Lower lobe of right lung (tissue), 2 donors: ENCODE results near the gene KCNJ9. TPM values are rescaled to one million over a fixed set of nuclear protein-coding genes. Genes with fewer than 3 reads are reported as not detected.

Experiments used
- ATAC-seq, 2 donors: fragments of 200-7000 bp; cut with Tn5 transposase; one replicate each; pipeline ENCODE4 v1.9.1; 2020 to 2022; ENCODE audit warnings: mild to moderate bottlenecking in 2 of 2, moderate library complexity in 2 of 2
- DNase-seq: peaks from one replicate; pipeline ENCODE4 v3.0.0-alpha.2; 2020
- H3K27ac ChIP-seq: fragments of 200-600 bp; one replicate; pipeline ENCODE4 v1.8.0; 2022
- H3K27me3 ChIP-seq: fragments of 200-600 bp; one replicate; pipeline ENCODE4 v1.8.0; 2022; ENCODE audit warnings: low read depth
- H3K36me3 ChIP-seq: fragments of 200-600 bp; one replicate; pipeline ENCODE4 v1.8.0; 2022; ENCODE audit warnings: mild to moderate bottlenecking
- H3K4me1 ChIP-seq: fragments of 200-600 bp; one replicate; pipeline ENCODE4 v1.8.0; 2022
- H3K4me3 ChIP-seq: fragments of 200-600 bp; one replicate; pipeline ENCODE4 v1.8.0; 2022; ENCODE audit warnings: mild to moderate bottlenecking
- H3K9me3 ChIP-seq: fragments of 200-600 bp; one replicate; pipeline ENCODE4 v1.8.0; 2022
- intact Hi-C: fragments of 100-400 bp; cut with DNase I; formaldehyde crosslinking; loops from one replicate; pipeline ENCODE4 v1.11.0; 2022
- total RNA-seq: library from RNA; stranded (reverse); fragmentation: NEBNext Ultra II Directional; extraction: Animal tissue kit (Norgen Biotek cat#: 25700); gene quantifications from one replicate; pipeline ENCODE4 v1.2.1, GENCODE V29; 2021
- TF ChIP-seq, protein P1 (sequence below): fragments of 200-600 bp; IDR thresholded peaks from one replicate; pipeline ENCODE4 v1.8.0; 2022; ENCODE audit warnings: antibody characterized with exemption, mild to moderate bottlenecking
- donor health status: DM: no; HTN: yes; CAD: no; lungs with severe emphysema.

Gene KCNJ9
- total RNA-seq, 1 donor from 2014 or later = not detected

DNA sequence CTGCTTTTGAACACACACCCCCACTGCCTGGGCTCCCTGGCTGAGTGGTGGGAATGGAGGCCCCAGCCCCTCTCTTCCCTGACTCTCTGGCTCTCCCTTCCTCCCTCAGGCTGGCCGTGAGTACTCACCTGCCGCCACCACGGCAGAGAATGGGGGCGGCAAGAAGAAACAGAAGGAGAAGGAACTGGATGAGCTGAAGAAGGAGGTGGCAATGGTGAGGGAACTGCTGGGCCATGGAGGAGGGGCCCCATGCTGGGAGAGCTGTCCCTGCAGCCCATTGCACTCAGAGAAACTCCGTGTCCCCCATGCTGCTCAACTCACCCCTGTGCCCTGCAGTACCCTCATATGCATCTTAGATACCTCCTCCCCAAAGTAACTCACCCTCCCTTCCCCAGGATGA lies 39.5 kb downstream of the KCNJ9 start:
- intact Hi-C loops = no loop called here
- H3K4me3 ChIP-seq = no peak overlapping the region
- ATAC-seq = no peak
- H3K27me3 ChIP-seq = peaks cover 5% of the 10 kb centered on the region
- no peaks in the 10 kb centered on the region for H3K9me3 ChIP-seq
- no peaks in the 10 kb centered on the region for H3K36me3 ChIP-seq
- DNase-seq = no peak
- TF ChIP-seq, protein P1, sequence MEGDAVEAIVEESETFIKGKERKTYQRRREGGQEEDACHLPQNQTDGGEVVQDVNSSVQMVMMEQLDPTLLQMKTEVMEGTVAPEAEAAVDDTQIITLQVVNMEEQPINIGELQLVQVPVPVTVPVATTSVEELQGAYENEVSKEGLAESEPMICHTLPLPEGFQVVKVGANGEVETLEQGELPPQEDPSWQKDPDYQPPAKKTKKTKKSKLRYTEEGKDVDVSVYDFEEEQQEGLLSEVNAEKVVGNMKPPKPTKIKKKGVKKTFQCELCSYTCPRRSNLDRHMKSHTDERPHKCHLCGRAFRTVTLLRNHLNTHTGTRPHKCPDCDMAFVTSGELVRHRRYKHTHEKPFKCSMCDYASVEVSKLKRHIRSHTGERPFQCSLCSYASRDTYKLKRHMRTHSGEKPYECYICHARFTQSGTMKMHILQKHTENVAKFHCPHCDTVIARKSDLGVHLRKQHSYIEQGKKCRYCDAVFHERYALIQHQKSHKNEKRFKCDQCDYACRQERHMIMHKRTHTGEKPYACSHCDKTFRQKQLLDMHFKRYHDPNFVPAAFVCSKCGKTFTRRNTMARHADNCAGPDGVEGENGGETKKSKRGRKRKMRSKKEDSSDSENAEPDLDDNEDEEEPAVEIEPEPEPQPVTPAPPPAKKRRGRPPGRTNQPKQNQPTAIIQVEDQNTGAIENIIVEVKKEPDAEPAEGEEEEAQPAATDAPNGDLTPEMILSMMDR = no peak
- peaks cover 5% of the 10 kb centered on the region for H3K4me1 ChIP-seq
- H3K27ac ChIP-seq = no peak overlapping the region

DNA sequence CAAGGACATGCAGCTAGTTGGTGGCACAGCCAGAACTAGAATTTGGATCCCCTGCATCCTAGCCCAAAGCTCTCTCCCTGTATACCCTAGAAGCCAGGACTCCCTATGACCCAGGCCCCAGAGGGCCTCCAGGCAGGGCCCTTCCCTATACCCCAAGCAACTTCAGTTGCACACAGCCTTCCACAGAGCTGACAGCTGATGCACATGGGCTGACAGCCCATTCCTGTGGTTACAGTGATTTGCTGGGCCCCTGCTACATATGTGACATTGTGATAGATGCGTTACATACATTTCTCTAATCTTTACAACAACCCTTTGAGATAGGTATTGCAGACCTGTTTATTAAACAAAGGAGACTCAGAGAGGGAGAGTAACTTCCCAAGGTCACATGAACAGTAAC lies 40.0 kb downstream of the KCNJ9 start:
- H3K4me3 ChIP-seq = no peak overlapping the region
- ATAC-seq = no peak
- no peak for DNase-seq
- TF ChIP-seq, protein P1 = no peak
- peaks cover 5% of the 10 kb centered on the region for H3K4me1 ChIP-seq
- no peaks in the 10 kb centered on the region for H3K36me3 ChIP-seq
- H3K27me3 ChIP-seq = peaks cover 5% of the 10 kb centered on the region
- H3K27ac ChIP-seq = no peak overlapping the region
- H3K9me3 ChIP-seq = no peaks in the 10 kb centered on the region
- intact Hi-C loops = no loop called here

DNA sequence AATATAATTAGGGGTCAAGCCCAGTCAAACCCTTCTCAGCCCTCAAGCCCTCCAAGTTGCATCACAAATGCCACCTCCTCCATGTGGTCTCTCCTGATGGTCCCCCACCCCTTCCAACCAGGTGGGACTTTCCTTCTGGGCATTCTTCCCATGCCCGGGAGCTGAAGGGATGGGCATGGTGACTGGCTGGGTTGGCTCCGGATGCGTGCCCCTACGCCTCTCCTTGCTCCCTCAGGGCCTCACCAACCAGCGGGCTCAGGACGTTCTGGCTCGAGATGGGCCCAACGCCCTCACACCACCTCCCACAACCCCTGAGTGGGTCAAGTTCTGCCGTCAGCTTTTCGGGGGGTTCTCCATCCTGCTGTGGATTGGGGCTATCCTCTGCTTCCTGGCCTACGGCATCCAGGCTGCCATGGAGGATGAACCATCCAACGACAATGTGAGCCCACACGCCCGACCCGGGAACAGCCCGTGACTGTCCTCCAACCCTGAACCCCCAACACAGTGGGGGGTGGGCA lies 41.7 kb downstream of the KCNJ9 start:
- no peaks in the 10 kb centered on the region for H3K9me3 ChIP-seq
- no peaks in the 10 kb centered on the region for H3K36me3 ChIP-seq
- no peaks in the 10 kb centered on the region for H3K27me3 ChIP-seq
- intact Hi-C loops = no loop called here
- TF ChIP-seq, protein P1 = no peak
- ATAC-seq = no peak
- peaks cover 5% of the 10 kb centered on the region for H3K4me1 ChIP-seq
- no peak overlapping the region for H3K27ac ChIP-seq
- H3K4me3 ChIP-seq = no peak overlapping the region
- DNase-seq = no peak

DNA sequence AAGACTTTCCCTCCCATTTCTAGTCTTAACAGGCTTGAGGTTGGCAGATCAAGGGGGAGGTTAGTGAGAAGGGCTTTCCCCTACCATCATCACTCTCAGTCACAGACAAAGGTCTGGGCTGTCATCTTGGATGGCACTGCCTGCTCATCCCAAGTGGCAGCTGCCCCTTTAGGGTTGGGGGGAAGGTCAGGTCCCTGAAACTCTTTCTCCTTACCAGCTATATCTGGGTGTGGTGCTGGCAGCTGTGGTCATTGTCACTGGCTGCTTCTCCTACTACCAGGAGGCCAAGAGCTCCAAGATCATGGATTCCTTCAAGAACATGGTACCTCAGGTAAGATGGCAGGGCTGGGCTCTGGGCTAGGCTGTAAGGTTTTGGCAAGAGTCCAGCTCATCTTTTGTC lies 42.4 kb downstream of the KCNJ9 start:
- TF ChIP-seq, protein P1 = no peak
- Histone ChIP-seq H3K4me3 (no peak overlapping the region), H3K27me3 (no peaks in the 10 kb centered on the region), H3K27ac (no peak overlapping the region), H3K4me1 (peaks cover 5% of the 10 kb centered on the region), H3K36me3 (no peaks in the 10 kb centered on the region), H3K9me3 (no peaks in the 10 kb centered on the region)
- DNase-seq (no peak), ATAC-seq (no peak)
- intact Hi-C loops = no loop called here

DNA sequence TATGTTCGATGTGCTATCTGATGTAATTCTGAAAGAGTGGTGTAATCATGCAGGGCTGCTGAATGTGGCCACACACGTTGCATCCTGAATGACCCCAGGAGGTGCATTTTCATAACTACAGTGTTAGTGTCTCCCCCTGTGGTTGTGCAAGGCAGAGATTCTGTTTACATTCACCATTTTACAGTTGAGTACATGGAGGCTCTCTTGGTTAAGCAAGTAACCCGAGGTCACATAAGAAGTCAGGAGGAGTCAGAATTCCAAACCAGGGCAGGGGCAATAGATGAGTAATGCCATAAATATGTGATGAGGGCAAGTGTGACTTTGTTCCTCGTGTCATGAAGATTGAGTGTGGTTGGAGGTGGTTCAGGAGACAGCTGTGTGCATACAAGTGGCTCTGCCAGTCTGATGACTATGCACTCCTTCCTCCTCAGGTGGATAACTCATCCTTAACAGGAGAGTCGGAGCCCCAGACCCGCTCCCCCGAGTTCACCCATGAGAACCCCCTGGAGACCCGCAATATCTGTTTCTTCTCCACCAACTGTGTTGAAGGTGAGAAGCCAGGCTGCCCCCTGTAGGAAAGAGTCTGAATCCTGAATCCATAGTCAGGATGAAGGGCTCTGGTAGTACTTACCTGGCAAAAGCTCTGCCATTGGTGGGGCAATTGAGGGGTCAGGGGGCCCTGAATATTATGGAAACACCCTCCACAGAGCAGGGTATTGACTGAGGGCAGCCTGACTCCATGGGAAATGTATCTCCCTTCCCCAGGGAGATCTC lies 43.6 kb downstream of the KCNJ9 start:
- H3K4me1 ChIP-seq = peaks cover 5% of the 10 kb centered on the region
- TF ChIP-seq, protein P1 = no peak
- intact Hi-C loops = no loop called here
- DNase-seq (no peak), ATAC-seq (peak; percentile 71 to 74)
- H3K4me3 ChIP-seq = no peak overlapping the region
- H3K27me3 ChIP-seq = no peaks in the 10 kb centered on the region
- H3K27ac ChIP-seq = no peak overlapping the region
- H3K9me3 ChIP-seq = no peaks in the 10 kb centered on the region
- no peaks in the 10 kb centered on the region for H3K36me3 ChIP-seq
